ENCODE data around the gene HSPA6.
"Not testable (repeated sequence)": the region's sequence is repeated elsewhere in the genome, so short reads cannot be mapped to it uniquely, and the experiment has no call there.

Gene HSPA6

GRCh38 chr1:161563522-161563921 is 39.2 kb downstream of the HSPA6 start:
- DNase-seq, result not testable (repeated sequence)

GRCh38 chr1:161566602-161566960 is 42.2 kb downstream of the HSPA6 start:
- not testable (repeated sequence) for DNase-seq

- DNase-seq, result not testable (repeated sequence)
Observed at GRCh38 chr1:161571703-161572102, 47.4 kb downstream of the HSPA6 start.

All from activated CD4-positive, alpha-beta T cell treated with anti-CD3 and anti-CD28 coated beads for 4 hours (primary cell).